HL-60 (cell line): ENCODE results near the gene GABARAP.

Experiments
- DNase-seq, 2 experiments: peaks; one replicate each; pipeline ENCODE4 v3.0.0-alpha.2; 2010 to 2020; ENCODE audit warnings: low read depth in 1 of 2, low spot score in 1 of 2
- H3K27ac ChIP-seq: fragments of 250-450 bp; sonication (Bioruptor Pico); replicated peaks from 2 replicates; pipeline ENCODE4 v1.5.1; 2020; ENCODE audit warnings: mild to moderate bottlenecking, moderate library complexity
- H3K27me3 ChIP-seq: fragments of 250-450 bp; sonication (Bioruptor Pico); 2 replicates; pipeline ENCODE4 v1.5.1; 2021; ENCODE audit warnings: mild to moderate bottlenecking, moderate library complexity; ENCODE audit not compliant: insufficient read depth, poor library complexity, severe bottlenecking
- H3K4me3 ChIP-seq: replicated peaks from 2 replicates; pipeline ENCODE4 v1.5.1; 2011; ENCODE audit warnings: mild to moderate bottlenecking, control low read depth, low read length; ENCODE audit not compliant: insufficient read depth
- GABPA ChIP-seq: IDR thresholded peaks from 2 replicates; pipeline ENCODE4 v1.6.1; 2012; ENCODE audit warnings: low read depth
- POLR2AphosphoS5 ChIP-seq: IDR thresholded peaks from 2 replicates; pipeline ENCODE4 v1.6.1; 2012; ENCODE audit warnings: low read depth
- SPI1 ChIP-seq: IDR thresholded peaks from 2 replicates; pipeline ENCODE4 v1.6.1; 2012; ENCODE audit warnings: low read depth, mild to moderate bottlenecking, borderline replicate concordance
- TF ChIP-seq, protein P1 (sequence below): IDR thresholded peaks from 2 replicates; pipeline ENCODE4 v1.6.1; 2012; ENCODE audit warnings: low read depth; ENCODE audit not compliant: insufficient replicate concordance
- TF ChIP-seq, protein P2 (sequence below): IDR thresholded peaks from one replicate; pipeline ENCODE4 v1.5.1; 2011; ENCODE audit warnings: low read length, control low read depth, inconsistent platforms; ENCODE audit not compliant: insufficient read depth

The GABARAP gene

DNA sequence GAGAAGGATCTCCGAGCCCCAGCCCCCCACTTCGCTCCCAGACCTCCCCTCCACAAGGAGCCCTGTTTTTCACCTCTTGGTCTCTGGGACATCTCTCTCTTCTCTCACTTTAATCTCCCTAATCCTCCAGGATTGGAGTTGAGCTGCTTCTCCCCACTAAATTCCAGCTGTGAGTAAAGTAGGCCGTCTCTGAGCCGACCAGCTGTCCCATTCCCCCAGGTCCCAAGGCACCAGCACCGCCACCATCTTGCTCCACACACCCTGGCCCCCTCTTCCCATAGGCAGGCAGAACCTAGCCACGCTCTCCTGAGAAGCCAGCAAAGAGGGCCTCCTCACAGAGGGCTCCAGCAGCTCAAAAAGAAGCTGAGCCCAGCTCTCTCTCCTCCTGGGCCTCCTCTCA lies 23.5 kb downstream of the GABARAP start:
- H3K4me3 ChIP-seq: no peak overlapping the region
- TF ChIP-seq, protein P1, sequence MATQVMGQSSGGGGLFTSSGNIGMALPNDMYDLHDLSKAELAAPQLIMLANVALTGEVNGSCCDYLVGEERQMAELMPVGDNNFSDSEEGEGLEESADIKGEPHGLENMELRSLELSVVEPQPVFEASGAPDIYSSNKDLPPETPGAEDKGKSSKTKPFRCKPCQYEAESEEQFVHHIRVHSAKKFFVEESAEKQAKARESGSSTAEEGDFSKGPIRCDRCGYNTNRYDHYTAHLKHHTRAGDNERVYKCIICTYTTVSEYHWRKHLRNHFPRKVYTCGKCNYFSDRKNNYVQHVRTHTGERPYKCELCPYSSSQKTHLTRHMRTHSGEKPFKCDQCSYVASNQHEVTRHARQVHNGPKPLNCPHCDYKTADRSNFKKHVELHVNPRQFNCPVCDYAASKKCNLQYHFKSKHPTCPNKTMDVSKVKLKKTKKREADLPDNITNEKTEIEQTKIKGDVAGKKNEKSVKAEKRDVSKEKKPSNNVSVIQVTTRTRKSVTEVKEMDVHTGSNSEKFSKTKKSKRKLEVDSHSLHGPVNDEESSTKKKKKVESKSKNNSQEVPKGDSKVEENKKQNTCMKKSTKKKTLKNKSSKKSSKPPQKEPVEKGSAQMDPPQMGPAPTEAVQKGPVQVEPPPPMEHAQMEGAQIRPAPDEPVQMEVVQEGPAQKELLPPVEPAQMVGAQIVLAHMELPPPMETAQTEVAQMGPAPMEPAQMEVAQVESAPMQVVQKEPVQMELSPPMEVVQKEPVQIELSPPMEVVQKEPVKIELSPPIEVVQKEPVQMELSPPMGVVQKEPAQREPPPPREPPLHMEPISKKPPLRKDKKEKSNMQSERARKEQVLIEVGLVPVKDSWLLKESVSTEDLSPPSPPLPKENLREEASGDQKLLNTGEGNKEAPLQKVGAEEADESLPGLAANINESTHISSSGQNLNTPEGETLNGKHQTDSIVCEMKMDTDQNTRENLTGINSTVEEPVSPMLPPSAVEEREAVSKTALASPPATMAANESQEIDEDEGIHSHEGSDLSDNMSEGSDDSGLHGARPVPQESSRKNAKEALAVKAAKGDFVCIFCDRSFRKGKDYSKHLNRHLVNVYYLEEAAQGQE: no peak
- no peak for TF ChIP-seq SPI1
- TF ChIP-seq, protein P2, sequence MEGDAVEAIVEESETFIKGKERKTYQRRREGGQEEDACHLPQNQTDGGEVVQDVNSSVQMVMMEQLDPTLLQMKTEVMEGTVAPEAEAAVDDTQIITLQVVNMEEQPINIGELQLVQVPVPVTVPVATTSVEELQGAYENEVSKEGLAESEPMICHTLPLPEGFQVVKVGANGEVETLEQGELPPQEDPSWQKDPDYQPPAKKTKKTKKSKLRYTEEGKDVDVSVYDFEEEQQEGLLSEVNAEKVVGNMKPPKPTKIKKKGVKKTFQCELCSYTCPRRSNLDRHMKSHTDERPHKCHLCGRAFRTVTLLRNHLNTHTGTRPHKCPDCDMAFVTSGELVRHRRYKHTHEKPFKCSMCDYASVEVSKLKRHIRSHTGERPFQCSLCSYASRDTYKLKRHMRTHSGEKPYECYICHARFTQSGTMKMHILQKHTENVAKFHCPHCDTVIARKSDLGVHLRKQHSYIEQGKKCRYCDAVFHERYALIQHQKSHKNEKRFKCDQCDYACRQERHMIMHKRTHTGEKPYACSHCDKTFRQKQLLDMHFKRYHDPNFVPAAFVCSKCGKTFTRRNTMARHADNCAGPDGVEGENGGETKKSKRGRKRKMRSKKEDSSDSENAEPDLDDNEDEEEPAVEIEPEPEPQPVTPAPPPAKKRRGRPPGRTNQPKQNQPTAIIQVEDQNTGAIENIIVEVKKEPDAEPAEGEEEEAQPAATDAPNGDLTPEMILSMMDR: no peak
- TF ChIP-seq GABPA: no peak
- no peak for TF ChIP-seq POLR2AphosphoS5
- no peak for DNase-seq
- no peak overlapping the region for H3K27ac ChIP-seq
- no peaks in the 10 kb centered on the region for H3K27me3 ChIP-seq

- no peak for DNase-seq
- no peak for TF ChIP-seq SPI1
- TF ChIP-seq GABPA: no peak
- TF ChIP-seq, protein P2: no peak
- TF ChIP-seq, protein P1: no peak
- TF ChIP-seq POLR2AphosphoS5: no peak
- no peak overlapping the region; the same call in 1 of the 2 replicates for H3K27ac ChIP-seq
- H3K4me3 ChIP-seq: no peak overlapping the region
- no peaks in the 10 kb centered on the region for H3K27me3 ChIP-seq
Observed at GRCh38 chr17:7218166-7218565, 24.1 kb downstream of the GABARAP start.

DNA sequence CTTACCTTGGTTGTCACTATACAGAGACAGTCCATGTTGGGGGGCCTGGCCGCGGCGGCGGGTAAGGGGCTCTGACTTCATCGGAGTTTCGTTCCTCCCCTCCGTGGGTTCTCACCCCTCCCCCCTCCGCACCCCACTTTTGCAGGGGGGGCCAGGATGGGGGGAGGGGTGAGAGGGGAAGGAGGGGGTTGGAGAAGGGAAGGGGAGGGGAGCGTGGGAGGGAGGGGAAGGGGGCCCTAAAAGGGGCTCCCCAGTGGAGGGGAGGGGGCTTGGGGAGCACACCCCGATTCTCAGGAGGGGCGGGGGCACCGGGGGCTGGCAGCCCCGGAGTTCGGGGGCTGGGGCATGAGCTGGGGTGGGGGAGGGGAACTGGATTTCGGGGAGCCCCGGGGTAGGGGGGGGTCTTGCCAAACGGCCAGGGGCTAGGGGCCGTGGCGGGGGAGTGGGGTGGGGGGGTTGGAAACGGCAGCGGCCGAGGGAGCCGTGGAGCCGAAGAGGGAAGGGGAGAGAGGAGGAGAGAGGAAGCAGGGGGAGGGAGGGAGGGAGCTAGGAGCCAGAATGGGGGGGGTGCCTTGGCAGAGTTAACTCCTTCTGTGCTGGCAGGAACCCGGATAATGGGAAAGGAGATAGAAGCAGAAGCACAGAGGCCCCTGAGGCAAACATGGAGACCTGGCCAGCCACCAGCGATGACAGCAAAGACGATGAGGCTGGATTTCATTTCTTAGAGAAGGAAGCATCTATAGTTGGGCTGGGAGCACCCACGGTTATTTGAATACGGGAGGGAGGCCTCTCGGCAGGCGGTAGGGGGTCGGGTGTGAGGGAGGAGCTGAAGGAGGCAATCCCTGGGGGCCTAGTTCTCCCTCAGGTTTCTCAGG lies 24.9 kb downstream of the GABARAP start:
- DNase-seq: peak in 1 of 2 experiments; percentile 15
- TF ChIP-seq, protein P1: no peak
- TF ChIP-seq, protein P2: no peak
- TF ChIP-seq POLR2AphosphoS5 (no peak), GABPA (no peak), SPI1 (no peak)
- peak overlapping the region; percentile 36 for H3K4me3 ChIP-seq
- no peaks in the 10 kb centered on the region for H3K27me3 ChIP-seq
- H3K27ac ChIP-seq: peak overlapping the region; percentile 25; the same call in 1 of the 2 replicates
